Hepatocyte (in vitro differentiated cells): ENCODE data around the gene SNX11.

Experiments
- CTCF ChIP-seq: fragments of 200-600 bp; sonication (generic); IDR thresholded peaks from 2 replicates; pipeline ENCODE4 v1.5.1; 2016; ENCODE audit warnings: antibody characterized with exemption, mild to moderate bottlenecking; ENCODE audit not compliant: poor library complexity
- EZH2 ChIP-seq: fragments of 200-600 bp; sonication (generic); IDR thresholded peaks from 2 replicates; pipeline ENCODE4 v1.6.1; 2016; ENCODE audit warnings: antibody characterized with exemption, mild to moderate bottlenecking, borderline replicate concordance
- EZH2phosphoT487 ChIP-seq: fragments of 200-600 bp; sonication (generic); IDR thresholded peaks from one replicate; pipeline ENCODE4 v1.6.1; 2018; ENCODE audit warnings: antibody characterized with exemption, mild to moderate bottlenecking, low read depth, moderate library complexity; ENCODE audit not compliant: unreplicated experiment, severe bottlenecking

- peak; percentile 15 for TF ChIP-seq CTCF
- no peak for TF ChIP-seq EZH2phosphoT487
- no peak for TF ChIP-seq EZH2
Observed at GRCh38 chr17:48134912-48135480, 27.4 kb downstream of the SNX11 start.
